Trophoblast cell (in vitro differentiated cells and primary cell): ENCODE results near the gene CCNI2.
A peak's percentile ranks its signal among the peaks of the same experiment; 100 is the strongest.

Source experiments
- DNase-seq, 2 donors: peaks; one replicate each; pipeline ENCODE4 v3.0.0-alpha.2; 2016
- H2AFZ ChIP-seq: 2 replicates; pipeline ENCODE4 v1.6.1; 2013; ENCODE audit warnings: low read length, moderate library complexity, mild to moderate bottlenecking; ENCODE audit not compliant: insufficient read depth, poor library complexity
- H2AK5ac ChIP-seq: 2 replicates; pipeline ENCODE4 v1.6.1; 2013; ENCODE audit warnings: mild to moderate bottlenecking, low read length
- H2BK120ac ChIP-seq: 2 replicates; pipeline ENCODE4 v1.6.1; 2013; ENCODE audit warnings: low read length, mild to moderate bottlenecking, moderate library complexity; ENCODE audit not compliant: insufficient read depth, poor library complexity
- H2BK12ac ChIP-seq: 2 replicates; pipeline ENCODE4 v1.6.1; 2013; ENCODE audit warnings: mild to moderate bottlenecking, low read length, moderate library complexity
- H2BK5ac ChIP-seq: 2 replicates; pipeline ENCODE4 v1.6.1; 2013; ENCODE audit warnings: low read length, low read depth, moderate library complexity, mild to moderate bottlenecking; ENCODE audit not compliant: poor library complexity
- H3K14ac ChIP-seq: 2 replicates; pipeline ENCODE4 v1.6.1; 2013; ENCODE audit warnings: mild to moderate bottlenecking, low read length
- H3K18ac ChIP-seq: 2 replicates; pipeline ENCODE4 v1.6.1; 2013; ENCODE audit warnings: mild to moderate bottlenecking, low read length
- H3K23ac ChIP-seq: 2 replicates; pipeline ENCODE4 v1.6.1; 2013; ENCODE audit warnings: low read length
- H3K27ac ChIP-seq: 2 replicates; pipeline ENCODE4 v1.5.1; 2013; ENCODE audit warnings: low read depth, mild to moderate bottlenecking, inconsistent platforms, low read length, moderate library complexity
- H3K27me3 ChIP-seq: 2 replicates; pipeline ENCODE4 v1.6.1; 2013; ENCODE audit warnings: inconsistent platforms, mild to moderate bottlenecking, low read length, moderate library complexity; ENCODE audit not compliant: insufficient read depth
- H3K36me3 ChIP-seq, 2 experiments: 1 replicate in 1 of 2; 2 replicates in 1 of 2; pipeline ENCODE4 v1.6.1; 2013; ENCODE audit warnings: low read length in 2 of 2, mild to moderate bottlenecking in 2 of 2, moderate library complexity in 1 of 2; ENCODE audit not compliant: insufficient read depth in 2 of 2, control insufficient read depth in 1 of 2
- H3K4ac ChIP-seq: 2 replicates; pipeline ENCODE4 v1.6.1; 2013; ENCODE audit warnings: low read depth, mild to moderate bottlenecking, low read length, moderate library complexity
- H3K4me1 ChIP-seq, 2 experiments: 1 replicate in 1 of 2; 2 replicates in 1 of 2; pipeline ENCODE4 v1.6.1; 2013; ENCODE audit warnings: low read length in 2 of 2, mild to moderate bottlenecking in 2 of 2, moderate library complexity in 1 of 2; ENCODE audit not compliant: insufficient read depth in 2 of 2, control insufficient read depth in 1 of 2
- H3K4me2 ChIP-seq: 2 replicates; pipeline ENCODE4 v1.6.1; 2013; ENCODE audit warnings: inconsistent platforms, mild to moderate bottlenecking, low read length, moderate library complexity
- H3K4me3 ChIP-seq: 2 replicates; pipeline ENCODE4 v1.5.1; 2013; ENCODE audit warnings: mild to moderate bottlenecking, low read depth, low read length, inconsistent platforms
- H3K79me1 ChIP-seq: one replicate; pipeline ENCODE4 v1.6.1; 2013; ENCODE audit warnings: low read length
- H3K79me2 ChIP-seq: 2 replicates; pipeline ENCODE4 v1.6.1; 2013; ENCODE audit warnings: low read length, mild to moderate bottlenecking; ENCODE audit not compliant: control insufficient read depth, insufficient read depth, poor library complexity
- H3K9ac ChIP-seq: 2 replicates; pipeline ENCODE4 v1.6.1; 2013; ENCODE audit warnings: mild to moderate bottlenecking, low read length
- H3K9me3 ChIP-seq: 2 replicates; pipeline ENCODE4 v1.6.1; 2013; ENCODE audit warnings: low read depth, mild to moderate bottlenecking, control low read depth, inconsistent platforms, low read length; ENCODE audit not compliant: insufficient read depth
- H4K12ac ChIP-seq: 2 replicates; pipeline ENCODE4 v1.6.1; 2013; ENCODE audit warnings: low read depth, mild to moderate bottlenecking, low read length, moderate library complexity
- H4K8ac ChIP-seq: 2 replicates; pipeline ENCODE4 v1.6.1; 2013; ENCODE audit warnings: low read depth, mild to moderate bottlenecking, low read length, moderate library complexity
- H4K91ac ChIP-seq: one replicate; pipeline ENCODE4 v1.6.1; 2013; ENCODE audit warnings: low read depth, mild to moderate bottlenecking, low read length, moderate library complexity
- WGBS: extraction: QIAGEN DNeasy Blood & Tissue Kit; methylation state at CpG from one replicate; pipeline ENCODE4 v1.1.7; 2013; ENCODE audit warnings: missing lambda C conversion rate; ENCODE audit not compliant: insufficient read length, insufficient coverage; ENCODE audit errors: extremely low coverage; 5-methylcytosine and 5-hydroxymethylcytosine counted together

The CCNI2 gene

GRCh38 chr5:132747616-132748440, 602 bp downstream of the CCNI2 start:
- peaks cover 10% of the 10 kb centered on the region for H3K79me2 ChIP-seq
- H2AFZ ChIP-seq: peak overlapping the region; percentile 96
- H3K27me3 ChIP-seq: no peaks in the 10 kb centered on the region
- peak overlapping the region; percentile 86 for H3K27ac ChIP-seq
- peak overlapping the region; percentile 69 for H3K4me3 ChIP-seq
- H3K4me1 ChIP-seq: peaks cover 15 to 17% of the 10 kb centered on the region in 2 experiments
- H3K4me2 ChIP-seq: peak overlapping the region; percentile 85
- peak overlapping the region; percentile 87 for H2BK5ac ChIP-seq
- peak overlapping the region; percentile 99 for H4K12ac ChIP-seq
- no peak overlapping the region for H3K9ac ChIP-seq
- H3K23ac ChIP-seq: no peak overlapping the region
- H3K18ac ChIP-seq: peak overlapping the region; percentile 98
- peak overlapping the region; percentile 98 for H4K91ac ChIP-seq
- peak overlapping the region; percentile 99 for H2BK120ac ChIP-seq
- H3K4ac ChIP-seq: peak overlapping the region; percentile 38
- peak overlapping the region; percentile 94 for H3K14ac ChIP-seq
- H4K8ac ChIP-seq: peak overlapping the region; percentile 83
- H2AK5ac ChIP-seq: peak overlapping the region; percentile 49
- peaks cover 4% of the 10 kb centered on the region for H3K9me3 ChIP-seq
- H3K79me1 ChIP-seq: peaks cover 20% of the 10 kb centered on the region
- H3K36me3 ChIP-seq: peaks cover 5 to 9% of the 10 kb centered on the region in 2 experiments
- peak overlapping the region; percentile 99 for H2BK12ac ChIP-seq
- no CpG with 5 or more reads among the region's 76 CpGs for WGBS
- DNase-seq: peak in 1 of 2 donors; percentile 21

GRCh38 chr5:132748522-132749000, 1.3 kb downstream of the CCNI2 start:
- peak overlapping the region; percentile 49 for H2AK5ac ChIP-seq
- H3K27me3 ChIP-seq: no peaks in the 10 kb centered on the region
- H2BK120ac ChIP-seq: peak overlapping the region; percentile 99
- peak overlapping the region; percentile 87 for H2BK5ac ChIP-seq
- H3K79me1 ChIP-seq: peaks cover 20% of the 10 kb centered on the region
- no peak overlapping the region for H3K27ac ChIP-seq
- H3K9ac ChIP-seq: no peak overlapping the region
- H3K4me3 ChIP-seq: no peak overlapping the region
- peak overlapping the region; percentile 67 for H3K14ac ChIP-seq
- peaks cover 2% of the 10 kb centered on the region for H3K9me3 ChIP-seq
- H3K18ac ChIP-seq: peak overlapping the region; percentile 98
- H3K4ac ChIP-seq: no peak overlapping the region
- peaks cover 15 to 17% of the 10 kb centered on the region in 2 experiments for H3K4me1 ChIP-seq
- H2AFZ ChIP-seq: no peak overlapping the region
- H4K91ac ChIP-seq: peak overlapping the region; percentile 98
- H3K23ac ChIP-seq: no peak overlapping the region
- WGBS: no CpG with 5 or more reads among the region's 10 CpGs
- DNase-seq: no peak
- H3K79me2 ChIP-seq: peaks cover 10% of the 10 kb centered on the region
- H2BK12ac ChIP-seq: peak overlapping the region; percentile 99
- peak overlapping the region; percentile 83 for H4K8ac ChIP-seq
- peak overlapping the region; percentile 85 for H3K4me2 ChIP-seq
- H4K12ac ChIP-seq: no peak overlapping the region
- peaks cover 7 to 9% of the 10 kb centered on the region in 2 experiments for H3K36me3 ChIP-seq

- Histone ChIP-seq H3K14ac (no peak overlapping the region), H3K79me2 (peaks cover 10% of the 10 kb centered on the region), H3K4me3 (no peak overlapping the region), H2BK120ac (no peak overlapping the region), H3K23ac (no peak overlapping the region), H3K4me1 (peaks cover 15 to 17% of the 10 kb centered on the region in 2 experiments), H3K27ac (no peak overlapping the region), H2AFZ (no peak overlapping the region), H4K12ac (no peak overlapping the region), H4K8ac (no peak overlapping the region), H3K36me3 (peaks cover 10 to 13% of the 10 kb centered on the region in 2 experiments), H3K79me1 (peaks cover 20% of the 10 kb centered on the region), H3K18ac (no peak overlapping the region), H2AK5ac (no peak overlapping the region), H3K9ac (no peak overlapping the region), H3K4me2 (no peak overlapping the region), H2BK5ac (no peak overlapping the region), H2BK12ac (no peak overlapping the region), H4K91ac (no peak overlapping the region), H3K9me3 (peaks cover 2% of the 10 kb centered on the region), H3K4ac (no peak overlapping the region), H3K27me3 (no peaks in the 10 kb centered on the region)
- no peak for DNase-seq
- WGBS: no CpG with 5 or more reads among the region's 2 CpGs
Observed at GRCh38 chr5:132749506-132749905, 2.3 kb downstream of the CCNI2 start.

GRCh38 chr5:132750471-132751230, 3.4 kb downstream of the CCNI2 start:
- no peak overlapping the region for H4K12ac ChIP-seq
- no peak overlapping the region for H3K4me2 ChIP-seq
- no peak overlapping the region for H3K18ac ChIP-seq
- H3K9me3 ChIP-seq: peaks cover 2% of the 10 kb centered on the region
- no peak overlapping the region for H3K4ac ChIP-seq
- H3K79me1 ChIP-seq: peaks cover 20% of the 10 kb centered on the region
- no peak overlapping the region for H2BK5ac ChIP-seq
- H3K4me3 ChIP-seq: no peak overlapping the region
- peak overlapping the region; percentile 23 for H2BK120ac ChIP-seq
- no peaks in the 10 kb centered on the region for H3K27me3 ChIP-seq
- peaks cover 10 to 15% of the 10 kb centered on the region in 2 experiments for H3K36me3 ChIP-seq
- peak overlapping the region; percentile 35 for H2BK12ac ChIP-seq
- no peak for DNase-seq
- peaks cover 18% of the 10 kb centered on the region in 2 experiments for H3K4me1 ChIP-seq
- no peak overlapping the region for H2AK5ac ChIP-seq
- no peak overlapping the region for H2AFZ ChIP-seq
- H3K27ac ChIP-seq: no peak overlapping the region
- H4K91ac ChIP-seq: no peak overlapping the region
- H4K8ac ChIP-seq: no peak overlapping the region
- H3K79me2 ChIP-seq: peaks cover 10% of the 10 kb centered on the region
- H3K9ac ChIP-seq: no peak overlapping the region
- H3K14ac ChIP-seq: no peak overlapping the region
- no CpG with 5 or more reads among the region's 10 CpGs for WGBS
- H3K23ac ChIP-seq: no peak overlapping the region
